Memory B cell (primary cell): ENCODE measurements around the gene TSPEAR.

Experiments used
- ATAC-seq: fragments of 150-1000 bp; cut with Tn5 transposase; 2 replicates; pipeline ENCODE4 v1.10.0; 2021; ENCODE audit warnings: low read depth, mild to moderate bottlenecking, moderate library complexity
- DNase-seq, 2 donors: peaks; one replicate each; pipeline ENCODE4 v3.0.0; 2022; ENCODE audit warnings: low spot score in 2 of 2
- H3K27ac Mint-ChIP-seq: one replicate; pipeline ENCODE4 v1.8.0; 2022; ENCODE audit warnings: mild to moderate bottlenecking, moderate library complexity, mixed read lengths
- H3K27me3 Mint-ChIP-seq: one replicate; pipeline ENCODE4 v1.8.0; 2022; ENCODE audit warnings: mixed read lengths
- H3K36me3 Mint-ChIP-seq: one replicate; pipeline ENCODE4 v1.8.0; 2022; ENCODE audit warnings: mild to moderate bottlenecking, mixed read lengths
- H3K4me1 Mint-ChIP-seq: one replicate; pipeline ENCODE4 v1.8.0; 2022; ENCODE audit warnings: mixed read lengths
- H3K4me3 Mint-ChIP-seq: one replicate; pipeline ENCODE4 v1.8.0; 2022; ENCODE audit warnings: mild to moderate bottlenecking, moderate library complexity, mixed read lengths
- H3K9me3 Mint-ChIP-seq: one replicate; pipeline ENCODE4 v1.8.0; 2022; ENCODE audit warnings: mixed read lengths

Gene TSPEAR

GRCh38 chr21:44515359-44516165 is 195.8 kb downstream of the TSPEAR start:
- Mint-ChIP-seq H3K27me3 (peaks cover 10% of the 10 kb centered on the region), H3K36me3 (no peaks in the 10 kb centered on the region)

GRCh38 chr21:44514746-44515358 is 196.5 kb downstream of the TSPEAR start:
- ATAC-seq (no peak), DNase-seq (no peak)
- no peak overlapping the region for H3K4me3 Mint-ChIP-seq
- no peak overlapping the region for H3K27ac Mint-ChIP-seq
- peaks cover 7% of the 10 kb centered on the region for H3K27me3 Mint-ChIP-seq
- H3K36me3 Mint-ChIP-seq: no peaks in the 10 kb centered on the region
- H3K9me3 Mint-ChIP-seq: no peaks in the 10 kb centered on the region
- H3K4me1 Mint-ChIP-seq: peaks cover under 1% of the 10 kb centered on the region

More at GRCh38 chr21:44515359-44516165, 195.8 kb downstream of the TSPEAR start:
- Mint-ChIP-seq H3K4me1 (no peaks in the 10 kb centered on the region), H3K9me3 (no peaks in the 10 kb centered on the region), H3K4me3 (no peak overlapping the region), H3K27ac (no peak overlapping the region)
- ATAC-seq (no peak), DNase-seq (no peak)

- ATAC-seq: no peak
- Mint-ChIP-seq H3K36me3 (no peaks in the 10 kb centered on the region), H3K27ac (no peak overlapping the region), H3K4me3 (no peak overlapping the region), H3K27me3 (peaks cover 8% of the 10 kb centered on the region), H3K4me1 (peaks cover 3% of the 10 kb centered on the region), H3K9me3 (no peaks in the 10 kb centered on the region)
- DNase-seq: no peak
Observed at GRCh38 chr21:44514218-44514520, 197.2 kb downstream of the TSPEAR start.

DNA sequence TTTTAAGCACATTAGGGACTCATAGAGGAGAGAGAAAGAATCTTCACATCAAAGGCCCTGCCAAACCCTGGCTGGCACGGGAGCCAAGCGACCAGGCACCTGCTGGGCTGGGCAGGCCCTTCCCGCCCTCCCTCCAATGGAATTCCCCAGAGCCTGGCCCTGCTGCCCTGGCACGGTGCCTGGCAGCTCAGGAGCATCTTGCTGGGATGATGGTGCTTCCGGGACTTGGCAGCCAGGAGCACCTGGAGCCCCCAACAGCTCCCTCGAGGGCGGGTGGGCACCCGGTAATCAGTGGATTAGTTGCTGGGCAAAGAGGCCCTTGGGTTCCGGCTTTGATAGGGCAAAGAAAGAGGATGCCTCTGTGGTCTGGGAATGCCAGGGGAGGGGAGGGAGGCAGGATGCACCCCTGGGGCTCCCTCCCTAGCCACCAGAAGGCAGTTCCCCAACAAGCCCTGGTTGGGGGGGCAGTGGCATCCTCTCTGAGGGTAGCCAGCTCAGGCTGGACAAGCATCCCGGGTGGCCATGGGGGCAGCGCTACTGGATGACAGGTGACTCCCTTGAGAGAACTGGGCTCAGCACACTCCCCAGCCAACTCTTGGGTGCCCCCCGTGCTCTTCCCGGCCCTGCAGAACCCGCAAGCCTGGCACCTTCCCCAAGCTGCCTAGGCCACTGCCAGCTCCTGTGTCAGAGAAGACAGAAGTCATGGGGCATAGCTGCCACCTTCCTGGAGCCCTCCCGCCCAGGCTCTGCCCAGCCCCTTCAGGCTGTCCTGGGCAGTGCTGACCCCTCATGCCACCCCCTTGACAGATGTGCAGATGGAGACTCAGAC is 197.8 kb downstream of the TSPEAR start:
- no peak for ATAC-seq
- H3K36me3 Mint-ChIP-seq: no peaks in the 10 kb centered on the region

DNA sequence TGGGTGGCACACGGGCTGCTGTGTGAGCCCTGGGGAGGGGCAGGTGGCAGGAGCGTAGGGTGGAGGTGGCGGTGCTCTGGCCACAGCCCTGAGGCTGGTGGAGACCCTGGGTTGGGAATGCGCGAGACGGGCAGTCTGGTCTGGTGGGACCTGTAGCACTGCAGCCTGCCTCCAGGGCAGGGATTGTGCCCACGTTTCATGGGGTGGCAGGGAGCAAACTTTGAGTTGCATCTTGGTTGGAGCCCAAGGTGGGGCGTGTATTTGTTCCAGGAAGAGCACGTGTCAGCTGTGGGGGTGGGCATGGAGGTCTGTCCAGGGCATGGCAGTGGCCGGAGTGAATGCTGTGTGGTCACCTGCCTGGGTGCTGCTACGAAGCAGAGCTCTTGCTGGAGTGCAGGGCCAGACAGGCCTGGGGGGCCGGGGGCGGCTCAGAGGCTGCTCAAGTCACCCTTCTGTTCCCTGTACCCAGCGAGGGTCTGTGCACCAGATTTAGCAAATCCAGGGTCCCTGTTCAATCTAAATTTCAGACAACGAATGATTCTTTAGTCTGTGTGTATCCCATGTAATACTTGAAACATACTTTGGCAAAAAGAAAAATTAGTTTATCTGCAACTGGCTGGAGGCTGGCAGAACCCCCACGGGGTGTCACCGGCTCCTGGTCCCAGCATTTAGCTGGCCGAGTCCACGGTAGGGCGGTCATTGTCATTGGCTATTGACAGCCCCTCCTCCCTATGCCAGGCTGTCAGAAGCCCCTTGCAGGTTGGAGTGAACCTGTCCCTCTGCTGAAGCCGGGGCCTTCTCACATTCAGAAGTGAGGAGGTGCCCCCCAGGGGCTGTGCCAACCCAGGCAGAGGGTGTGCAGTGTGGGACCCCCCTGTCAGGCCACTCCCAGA is 198.6 kb downstream of the TSPEAR start:
- Mint-ChIP-seq H3K4me3 (no peak overlapping the region), H3K4me1 (peaks cover 3% of the 10 kb centered on the region), H3K36me3 (no peaks in the 10 kb centered on the region), H3K9me3 (no peaks in the 10 kb centered on the region), H3K27me3 (peaks cover 8% of the 10 kb centered on the region), H3K27ac (no peak overlapping the region)
- ATAC-seq (no peak), DNase-seq (no peak)

More for the DNA sequence above, 197.8 kb downstream of the TSPEAR start:
- no peaks in the 10 kb centered on the region for H3K9me3 Mint-ChIP-seq
- H3K27me3 Mint-ChIP-seq: peaks cover 8% of the 10 kb centered on the region
- no peak overlapping the region for H3K27ac Mint-ChIP-seq
- H3K4me1 Mint-ChIP-seq: peaks cover 3% of the 10 kb centered on the region
- DNase-seq: no peak
- no peak overlapping the region for H3K4me3 Mint-ChIP-seq

- no peak for DNase-seq
- Mint-ChIP-seq H3K4me1 (peaks cover 3% of the 10 kb centered on the region), H3K4me3 (no peak overlapping the region), H3K27ac (no peak overlapping the region), H3K27me3 (peaks cover 8% of the 10 kb centered on the region), H3K36me3 (no peaks in the 10 kb centered on the region), H3K9me3 (no peaks in the 10 kb centered on the region)
- no peak for ATAC-seq
Observed at GRCh38 chr21:44511938-44512275, 199.5 kb downstream of the TSPEAR start.

- ATAC-seq (no peak), DNase-seq (no peak)
- no peaks in the 10 kb centered on the region for H3K36me3 Mint-ChIP-seq
- no peaks in the 10 kb centered on the region for H3K9me3 Mint-ChIP-seq
- H3K27me3 Mint-ChIP-seq: peaks cover 8% of the 10 kb centered on the region
- H3K4me1 Mint-ChIP-seq: peaks cover 3% of the 10 kb centered on the region
- no peak overlapping the region for H3K27ac Mint-ChIP-seq
- no peak overlapping the region for H3K4me3 Mint-ChIP-seq
Observed at GRCh38 chr21:44511219-44511937, 200.0 kb downstream of the TSPEAR start.

DNA sequence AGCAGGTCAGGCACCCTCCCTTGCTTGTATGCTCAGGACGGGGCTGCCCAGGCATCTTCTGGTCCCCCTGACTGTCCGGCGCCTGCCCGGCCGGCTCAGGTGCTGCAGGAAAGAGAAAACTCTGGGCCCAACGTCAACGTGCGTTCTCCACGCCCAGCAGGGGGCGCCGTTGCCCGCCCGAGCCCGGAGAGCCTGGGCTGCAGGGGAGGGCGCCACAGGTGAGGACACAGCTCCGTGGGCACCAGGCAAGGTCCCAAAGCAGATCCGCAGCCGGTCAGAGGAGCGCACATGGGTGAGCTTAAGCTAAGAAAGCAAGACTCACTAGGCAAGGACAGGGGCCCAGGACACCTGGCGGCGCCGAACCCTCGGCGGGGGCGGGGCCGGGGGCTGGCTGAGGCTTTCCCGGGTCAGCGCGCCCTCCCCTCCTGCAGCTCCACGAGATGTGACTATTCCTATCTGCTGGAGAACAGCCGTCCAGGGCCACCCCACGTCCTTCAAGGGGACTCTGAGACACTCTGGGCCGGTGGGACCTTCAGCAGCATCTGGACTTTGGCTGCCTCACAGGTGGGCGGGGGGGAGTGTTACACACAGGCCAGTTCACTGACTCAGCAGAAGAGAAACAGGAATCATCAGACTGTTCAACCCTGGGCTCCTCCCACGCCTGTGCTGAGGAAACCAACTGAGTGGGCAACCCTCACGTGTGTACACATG is 200.7 kb downstream of the TSPEAR start:
- DNase-seq: peak; percentile 68 to 76
- no peak overlapping the region for H3K4me3 Mint-ChIP-seq

DNA sequence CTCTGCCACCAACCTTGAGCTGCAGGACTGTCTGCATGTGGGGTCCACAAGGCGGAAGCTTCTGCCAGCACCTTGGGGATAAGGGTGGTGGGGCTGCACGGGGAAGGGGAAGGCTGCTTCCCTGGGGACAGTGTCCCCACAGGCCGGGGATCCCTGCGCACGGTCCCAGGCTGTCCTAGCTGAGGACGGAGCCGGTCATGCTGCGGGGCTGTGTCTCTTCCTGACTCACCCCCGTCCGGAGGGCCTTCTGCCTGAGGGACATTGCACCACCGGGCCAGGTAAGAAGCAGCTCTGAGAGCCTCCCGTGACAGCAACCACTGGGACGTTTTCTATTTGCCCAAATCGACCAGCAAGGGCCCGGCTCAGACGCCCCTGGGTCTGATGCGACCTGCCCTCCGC is 201.3 kb downstream of the TSPEAR start:
- H3K9me3 Mint-ChIP-seq: no peaks in the 10 kb centered on the region
- H3K27ac Mint-ChIP-seq: no peak overlapping the region
- no peaks in the 10 kb centered on the region for H3K36me3 Mint-ChIP-seq
- H3K4me1 Mint-ChIP-seq: peaks cover 3% of the 10 kb centered on the region
- H3K4me3 Mint-ChIP-seq: no peak overlapping the region
- ATAC-seq (no peak), DNase-seq (no peak)
- peaks cover 8% of the 10 kb centered on the region for H3K27me3 Mint-ChIP-seq

More for the DNA sequence above, 200.7 kb downstream of the TSPEAR start:
- peaks cover 3% of the 10 kb centered on the region for H3K4me1 Mint-ChIP-seq
- peaks cover 8% of the 10 kb centered on the region for H3K27me3 Mint-ChIP-seq
- H3K27ac Mint-ChIP-seq: no peak overlapping the region
- H3K36me3 Mint-ChIP-seq: no peaks in the 10 kb centered on the region
- H3K9me3 Mint-ChIP-seq: no peaks in the 10 kb centered on the region
- ATAC-seq: peak; percentile 86

- Mint-ChIP-seq H3K4me1 (peaks cover 3% of the 10 kb centered on the region), H3K36me3 (no peaks in the 10 kb centered on the region), H3K9me3 (no peaks in the 10 kb centered on the region), H3K27me3 (peaks cover 8% of the 10 kb centered on the region), H3K4me3 (no peak overlapping the region), H3K27ac (no peak overlapping the region)
- ATAC-seq (no peak), DNase-seq (no peak)
Observed at GRCh38 chr21:44509539-44509938, 201.8 kb downstream of the TSPEAR start.

GRCh38 chr21:44508711-44509445 is 202.5 kb downstream of the TSPEAR start:
- Mint-ChIP-seq H3K27me3 (peaks cover 8% of the 10 kb centered on the region), H3K4me3 (no peak overlapping the region), H3K9me3 (no peaks in the 10 kb centered on the region), H3K36me3 (no peaks in the 10 kb centered on the region), H3K4me1 (peaks cover 8% of the 10 kb centered on the region), H3K27ac (no peak overlapping the region)
- DNase-seq: no peak
- ATAC-seq: no peak

DNA sequence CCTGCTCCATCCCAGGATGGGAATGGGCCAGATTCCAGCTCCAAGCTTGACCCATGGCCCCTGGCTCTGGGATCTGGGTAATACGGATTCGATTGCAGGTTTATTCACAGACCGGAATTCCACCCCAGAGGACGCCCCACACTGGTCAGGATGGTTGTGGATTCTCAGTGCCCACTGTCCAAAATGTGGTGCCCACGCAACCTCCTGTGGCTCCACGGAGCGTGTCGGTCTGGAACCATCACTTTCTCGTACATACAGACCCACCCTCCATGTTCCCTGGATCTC is 203.0 kb downstream of the TSPEAR start:
- no peak overlapping the region for H3K27ac Mint-ChIP-seq
- DNase-seq (no peak), ATAC-seq (no peak)
- H3K9me3 Mint-ChIP-seq: no peaks in the 10 kb centered on the region
- no peaks in the 10 kb centered on the region for H3K36me3 Mint-ChIP-seq
- peaks cover 10% of the 10 kb centered on the region for H3K4me1 Mint-ChIP-seq
- H3K4me3 Mint-ChIP-seq: no peak overlapping the region
- H3K27me3 Mint-ChIP-seq: peaks cover 8% of the 10 kb centered on the region
